GM19193 (cell line): ENCODE data around the gene WDFY2.

Experiments
- POLR2A ChIP-seq: IDR thresholded peaks from 4 replicates; pipeline ENCODE4 v1.6.1; 2011; ENCODE audit not compliant: insufficient read depth, insufficient read length; ENCODE audit errors: extremely low read depth

The WDFY2 gene

DNA sequence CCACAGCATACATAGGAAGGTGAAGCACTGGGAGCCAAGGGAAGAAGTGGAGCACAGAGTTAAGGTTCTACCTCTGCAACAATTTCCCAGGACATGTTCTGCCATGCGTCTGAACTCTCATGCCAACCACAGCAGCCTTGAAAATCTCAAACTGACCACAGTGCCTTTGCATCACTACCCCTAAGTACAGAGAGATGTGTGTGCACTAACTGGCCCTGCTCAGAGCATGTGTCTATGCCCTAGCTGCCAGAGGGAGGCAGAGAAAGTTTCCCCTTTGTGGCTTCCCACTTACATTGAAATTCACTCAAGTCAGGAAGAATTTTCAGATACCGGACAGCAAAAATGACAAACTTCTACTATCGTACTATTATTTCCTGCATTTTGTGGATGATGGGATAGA, 26.8 kb upstream of the WDFY2 start:
- TF ChIP-seq POLR2A, result no peak

DNA sequence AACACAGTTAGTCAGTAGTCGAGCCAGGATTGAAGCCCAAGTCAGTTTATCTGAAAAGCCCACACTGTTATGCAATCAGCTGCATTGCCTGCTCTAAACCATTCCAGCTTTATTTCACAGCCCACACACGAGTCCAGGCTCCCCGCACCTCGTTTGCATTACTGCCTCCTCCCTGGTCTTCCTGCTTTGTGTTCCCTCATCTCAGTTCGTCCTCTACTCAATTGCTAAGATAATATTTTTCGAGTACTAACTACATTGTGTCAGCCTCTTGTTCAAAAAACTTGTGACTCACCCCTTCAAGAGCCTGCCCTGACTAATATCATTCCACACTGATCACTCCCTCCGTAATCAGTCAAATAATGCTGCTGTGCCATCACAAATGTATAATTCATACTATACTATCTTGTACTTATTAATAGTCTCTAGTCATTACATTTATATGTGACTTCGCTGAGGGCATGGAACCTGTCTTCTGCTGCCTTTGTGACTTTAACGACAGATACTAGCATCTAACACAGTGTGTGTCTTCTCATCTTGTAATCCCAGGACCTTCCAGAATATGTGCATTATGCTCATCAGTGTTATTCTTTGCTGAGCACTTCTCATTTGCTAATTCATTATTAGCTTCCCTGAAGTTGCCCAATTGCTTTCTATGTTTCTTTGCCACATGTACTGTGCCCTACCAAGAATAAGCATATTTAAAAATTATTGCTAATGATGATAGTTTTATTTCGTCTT, 26.2 kb upstream of the WDFY2 start:
- TF ChIP-seq POLR2A, result no peak

DNA sequence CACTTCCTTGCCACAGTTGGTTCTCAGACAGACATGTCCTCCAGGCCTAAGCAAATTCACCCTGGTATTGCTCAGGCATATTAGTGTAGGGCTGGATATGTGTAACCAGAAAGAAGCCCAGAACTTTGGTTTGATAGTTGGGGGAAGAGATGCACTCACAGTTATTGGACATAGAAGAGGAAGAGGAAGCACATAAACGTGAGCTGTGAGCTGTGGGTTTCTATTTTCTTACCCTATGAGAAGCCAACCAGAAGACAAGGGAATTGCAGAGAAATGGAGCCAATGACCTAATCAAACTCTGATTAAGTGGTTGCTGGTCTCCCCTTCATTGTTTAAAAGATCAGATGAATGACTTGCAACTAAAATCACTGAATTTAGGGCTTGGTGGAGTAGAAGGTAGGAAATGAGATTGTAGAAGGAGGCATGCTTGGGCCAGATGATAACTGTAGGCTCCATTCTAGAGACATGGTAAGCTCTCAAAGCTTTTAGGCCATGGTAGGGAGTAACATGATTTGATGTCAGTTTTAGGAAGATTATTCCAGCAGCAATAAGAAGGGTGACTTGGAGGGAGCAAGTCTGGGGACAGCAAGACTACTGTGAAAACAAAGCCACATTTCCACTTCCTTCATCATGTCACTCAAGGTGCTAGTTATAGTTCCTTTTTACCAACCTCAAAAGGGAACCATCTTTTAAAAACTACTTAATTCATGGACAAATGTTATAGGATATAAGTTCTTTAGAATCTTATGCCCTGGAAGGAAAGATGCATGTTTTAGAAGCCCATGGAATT, 24.1 kb upstream of the WDFY2 start:
- no peak for TF ChIP-seq POLR2A

DNA sequence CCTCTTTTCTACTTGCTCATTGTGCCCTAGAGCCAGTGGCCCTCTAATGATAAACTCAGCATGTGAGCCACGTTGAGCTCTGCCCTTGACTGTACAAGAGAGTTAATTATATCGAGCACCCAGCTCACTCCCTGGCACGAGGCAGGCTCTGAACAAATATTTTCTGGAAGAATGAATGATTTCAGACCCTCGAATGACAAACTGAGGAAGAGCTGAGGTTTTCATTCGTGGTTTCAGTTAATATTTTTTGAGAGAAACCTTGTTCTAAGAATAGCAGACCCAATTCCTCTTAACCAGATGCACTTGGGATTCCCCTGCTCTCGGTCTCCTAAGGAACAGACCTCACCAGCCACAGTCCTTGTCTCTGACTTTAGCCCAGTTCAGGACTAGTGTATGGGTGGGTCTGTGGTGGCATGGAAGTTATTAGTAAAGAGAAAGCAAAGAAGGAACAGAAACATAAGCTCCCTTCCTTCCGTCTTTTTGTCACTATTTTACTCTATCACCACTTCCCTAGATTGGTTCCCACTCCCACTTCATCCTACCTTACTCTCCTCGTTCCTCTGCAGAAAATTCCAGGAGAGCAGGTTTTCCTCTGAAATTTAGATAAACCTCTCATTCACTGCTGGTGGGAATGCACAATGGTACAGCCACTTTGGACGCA, 22.1 kb upstream of the WDFY2 start:
- no peak for TF ChIP-seq POLR2A

DNA sequence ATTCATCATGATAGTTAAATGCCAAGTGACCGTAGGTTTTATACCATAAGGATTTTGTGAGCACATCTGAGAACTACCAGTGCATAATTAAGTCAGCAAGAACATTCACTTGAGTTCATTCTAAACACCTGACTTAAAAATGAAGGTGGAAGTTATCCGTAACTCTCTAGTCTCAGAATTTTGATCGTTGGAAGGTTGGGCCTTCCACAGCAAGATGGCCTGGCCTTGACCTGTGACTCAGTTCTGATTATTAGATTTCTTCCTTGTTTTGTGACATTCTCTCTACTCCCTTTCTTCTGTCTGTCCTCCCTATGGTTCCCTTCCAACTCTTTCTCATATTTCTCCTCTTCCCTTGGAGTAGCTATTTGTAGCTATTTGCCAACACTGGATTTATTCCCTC, 20.0 kb upstream of the WDFY2 start:
- no peak for TF ChIP-seq POLR2A

DNA sequence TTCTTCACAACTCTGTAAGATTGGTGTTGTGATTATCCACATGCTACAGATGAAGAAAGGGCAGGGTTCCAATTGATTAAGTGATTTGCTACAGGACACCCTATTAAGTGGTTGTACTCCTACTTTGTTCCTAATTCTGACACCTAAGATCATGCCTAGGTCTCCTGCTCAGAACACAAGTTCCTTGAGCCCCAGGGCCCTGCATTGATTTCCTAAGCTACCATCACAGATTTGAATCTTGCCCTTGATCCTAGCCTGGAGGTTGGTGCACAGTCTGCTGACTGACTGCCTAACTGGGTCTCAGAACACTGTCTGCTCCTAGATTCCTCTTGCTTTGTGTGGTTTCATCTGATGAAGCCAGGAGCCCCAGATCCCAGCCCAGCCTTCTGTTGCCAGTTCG, 19.6 kb upstream of the WDFY2 start:
- TF ChIP-seq POLR2A, result no peak

DNA sequence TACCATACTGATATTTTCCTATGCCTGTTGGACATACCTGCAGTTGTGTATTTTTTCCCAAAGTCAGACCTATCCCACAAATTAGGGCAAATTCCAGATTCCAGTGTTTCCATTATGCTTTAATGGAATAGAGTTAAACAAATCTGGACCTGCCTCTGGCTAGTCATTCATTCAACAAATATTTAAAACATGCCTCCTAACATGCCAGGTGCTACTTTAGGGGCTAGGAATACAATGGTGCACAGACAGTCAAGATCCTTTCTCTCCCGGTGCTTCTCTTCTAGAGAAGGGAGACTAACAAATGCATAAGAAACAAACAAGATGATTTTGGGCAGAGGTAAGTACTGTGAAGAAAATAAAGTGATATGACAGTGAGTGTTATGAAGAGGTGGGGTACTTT, 7.5 kb upstream of the WDFY2 start:
- TF ChIP-seq POLR2A, result no peak

DNA sequence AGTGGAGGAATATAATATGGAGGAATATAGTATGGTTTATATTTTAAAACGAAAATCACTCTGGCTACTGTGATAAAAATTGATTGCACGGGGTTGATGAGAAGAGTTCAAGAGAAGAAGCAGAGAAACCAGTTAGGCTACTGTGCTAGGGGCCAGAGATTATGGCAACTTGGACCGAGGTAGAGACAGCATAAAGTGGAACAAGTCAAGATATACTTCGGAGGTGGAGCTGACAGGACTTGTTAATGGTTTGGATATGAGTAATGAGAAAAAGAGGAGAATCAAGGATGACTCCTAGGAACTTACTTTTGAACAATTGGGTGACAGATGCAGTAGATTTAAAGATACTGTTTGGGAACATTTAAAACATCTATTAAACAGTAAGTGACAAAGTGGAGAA, 6.6 kb upstream of the WDFY2 start:
- TF ChIP-seq POLR2A, result no peak

DNA sequence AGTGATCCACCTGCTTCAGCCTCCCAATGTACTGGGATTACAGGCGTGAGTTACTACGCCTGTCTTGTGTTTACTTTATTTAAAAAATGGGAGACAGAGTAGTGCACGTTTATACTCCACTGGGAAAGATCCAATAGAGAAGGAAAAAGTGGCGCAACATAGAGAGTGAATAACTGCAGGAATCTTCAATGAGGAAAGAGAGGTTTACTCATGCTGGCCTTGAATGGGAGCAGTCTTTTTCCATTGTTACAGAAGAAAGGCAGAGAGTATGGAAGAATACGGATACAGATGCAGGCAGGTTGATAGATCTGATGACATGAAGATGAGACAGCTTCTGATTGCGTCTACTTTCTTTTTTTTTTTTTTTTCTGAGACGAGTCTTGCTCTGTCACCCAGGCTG, 4.6 kb upstream of the WDFY2 start:
- TF ChIP-seq POLR2A, result no peak

DNA sequence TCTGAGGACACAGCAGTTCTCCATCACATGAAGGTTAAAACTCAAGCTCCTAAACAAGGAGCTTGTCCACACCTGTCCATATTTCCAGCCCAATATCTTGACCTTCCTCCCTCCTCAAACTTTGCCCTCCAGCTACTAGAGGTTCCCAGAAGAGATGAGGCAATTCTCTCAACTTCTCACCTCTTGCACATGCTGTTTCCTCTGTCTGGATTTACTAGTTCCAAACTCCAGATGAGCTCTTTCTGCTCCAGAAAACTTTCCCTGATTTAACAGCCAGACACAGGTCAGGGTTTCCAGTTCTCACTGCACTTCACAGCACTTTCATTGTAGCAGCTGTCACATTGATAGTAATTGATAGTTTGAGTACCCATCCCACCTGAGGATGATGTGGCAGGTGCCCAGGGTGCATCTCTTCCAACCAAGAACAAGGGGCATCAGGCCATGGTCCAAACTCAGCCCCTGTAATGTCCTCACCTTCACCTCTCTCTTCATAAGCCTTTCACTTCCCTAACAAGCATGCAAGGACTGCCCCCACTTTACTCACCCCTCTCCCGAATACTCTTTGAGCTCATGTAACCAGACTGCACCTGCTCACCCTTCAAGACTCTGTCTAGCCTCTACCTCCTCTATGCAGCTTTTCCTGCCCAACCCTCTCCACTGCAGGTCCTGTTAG, 3.0 kb upstream of the WDFY2 start:
- no peak for TF ChIP-seq POLR2A

DNA sequence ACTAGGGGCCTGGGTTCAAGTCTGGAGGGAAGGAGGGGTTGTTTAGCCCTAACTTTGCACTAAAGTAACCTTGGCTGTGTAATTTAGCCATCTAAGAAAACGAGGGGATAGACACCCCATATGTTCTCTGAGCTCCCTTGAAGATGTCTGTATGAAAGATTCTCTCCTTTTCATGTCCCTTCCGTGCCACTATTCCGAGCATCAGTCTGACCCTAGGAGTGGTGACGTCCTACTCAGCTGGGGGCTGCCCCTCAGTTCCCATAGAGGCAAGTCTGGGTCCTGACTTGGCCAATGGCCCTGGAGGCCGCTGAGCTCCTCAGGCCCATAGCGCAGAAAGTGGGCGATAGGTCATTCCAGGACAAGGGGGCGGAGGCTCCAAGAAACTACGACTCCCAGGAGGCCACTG, 790 bp upstream of the WDFY2 start:
- no peak for TF ChIP-seq POLR2A

DNA sequence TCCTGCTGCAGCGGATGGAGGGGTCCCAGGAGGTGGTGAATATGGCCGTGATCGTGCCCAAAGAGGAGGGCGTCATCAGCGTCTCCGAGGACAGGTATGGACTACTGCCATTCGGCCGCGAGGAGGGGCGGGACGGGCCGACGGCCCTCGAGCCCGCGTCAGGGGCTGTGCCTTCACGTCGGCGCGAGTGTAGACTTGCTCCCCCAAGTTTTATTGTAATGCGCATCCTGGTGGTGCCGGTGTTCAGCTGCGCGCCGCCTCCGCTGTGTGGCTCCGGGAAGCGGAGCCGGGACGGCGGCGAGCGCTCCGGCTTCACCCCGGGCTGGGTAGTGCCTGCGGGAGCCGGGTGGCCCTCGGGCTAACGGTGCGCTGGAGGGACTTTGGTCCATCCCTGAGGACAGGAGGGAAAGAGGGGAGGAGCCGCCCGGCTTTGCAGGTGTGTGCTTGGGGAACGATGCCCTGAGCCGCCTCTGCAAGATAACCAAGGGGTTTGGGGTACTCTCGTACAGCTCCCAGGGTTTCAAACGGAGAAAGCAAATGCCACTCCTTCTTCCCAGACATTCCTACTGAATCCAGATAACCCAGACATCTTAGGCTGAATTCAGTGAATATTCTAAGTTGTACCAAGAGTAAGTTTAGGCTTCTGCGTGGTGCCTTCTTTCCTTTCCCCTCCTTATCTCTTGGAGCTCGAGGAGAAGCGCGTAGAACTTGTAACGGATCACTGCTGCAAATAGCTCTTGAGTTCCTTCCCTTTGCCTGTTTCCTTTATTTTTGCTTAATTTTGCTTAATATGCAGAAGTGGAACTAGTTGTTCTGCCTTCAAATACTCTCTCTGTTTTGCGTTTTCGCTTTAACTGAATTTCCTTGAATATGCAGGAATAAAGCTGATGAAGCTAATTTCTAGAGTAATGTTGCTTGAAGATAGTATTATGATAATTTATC, 740 bp downstream of the WDFY2 start:
- peak; percentile 25 for TF ChIP-seq POLR2A

DNA sequence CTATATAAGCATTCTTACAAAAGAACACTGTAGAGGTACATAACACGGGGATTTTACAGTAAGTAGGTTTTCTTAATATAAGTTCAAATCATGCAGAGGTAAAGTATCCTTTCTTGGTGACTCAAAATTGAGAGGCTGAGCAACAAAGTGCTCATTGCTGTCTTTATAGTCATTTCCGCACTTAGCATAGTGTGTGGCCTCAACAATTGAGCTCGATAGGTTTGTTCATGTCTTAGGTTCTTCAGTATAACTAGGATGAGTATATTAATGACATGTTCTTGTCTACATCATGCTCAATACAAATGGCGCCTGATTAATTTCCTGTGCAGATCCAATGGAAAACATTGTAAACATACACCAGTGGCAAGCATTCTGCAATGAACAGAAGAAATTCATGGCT, 1.4 kb downstream of the WDFY2 start:
- no peak for TF ChIP-seq POLR2A

DNA sequence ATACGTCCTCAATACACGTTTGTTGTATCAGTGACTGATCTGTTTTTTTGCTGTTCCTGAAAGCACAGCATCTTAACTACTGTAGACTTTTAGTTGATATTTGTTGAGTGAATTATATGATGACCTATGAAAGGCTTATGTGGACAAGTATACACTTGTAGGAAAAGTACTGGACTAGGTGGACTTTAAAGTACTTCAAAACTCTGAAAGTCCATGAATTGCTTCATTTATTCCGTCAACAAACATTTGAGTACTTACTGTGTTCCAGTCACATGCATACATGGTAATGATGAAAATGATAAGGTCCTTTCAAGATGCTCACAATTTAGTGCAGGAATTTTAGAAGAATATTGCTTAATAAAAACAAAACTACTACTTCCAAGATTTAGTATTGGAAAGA, 3.1 kb downstream of the WDFY2 start:
- TF ChIP-seq POLR2A, result no peak
